GM23338 (cell line): Measurements from ENCODE around the gene SFSWAP.

Experiments
- CREB1 ChIP-seq: fragments of 250-450 bp; sonication (Bioruptor Pico); IDR thresholded peaks from 2 replicates; pipeline ENCODE4 v1.5.0; 2020; ENCODE audit warnings: low read depth, mild to moderate bottlenecking, moderate library complexity
- EZH2 ChIP-seq: fragments of 200-600 bp; sonication (generic); IDR thresholded peaks from one replicate; pipeline ENCODE4 v1.8.0; 2017; ENCODE audit warnings: antibody characterized with exemption, mild to moderate bottlenecking, low read depth; ENCODE audit not compliant: unreplicated experiment
- NANOG ChIP-seq: IDR thresholded peaks from 2 replicates; pipeline ENCODE4 v1.6.1; 2016; ENCODE audit warnings: antibody characterized with exemption, borderline replicate concordance
- POLR2AphosphoS5 ChIP-seq: IDR thresholded peaks from 2 replicates; pipeline ENCODE4 v1.6.1; 2016; ENCODE audit warnings: antibody characterized with exemption, low read depth
- TF ChIP-seq, protein P1 (sequence below), 2 experiments: fragments of 200-600 bp in 1 of 2; sonication (generic) in 1 of 2; conservative IDR thresholded peaks; 2 replicates each; pipeline versions ENCODE4 v1.5.1 to v1.6.1; 2016 to 2017; ENCODE audit warnings: antibody characterized with exemption in 2 of 2, low read depth in 2 of 2, mild to moderate bottlenecking in 2 of 2, moderate library complexity in 1 of 2

GRCh38 chr12:131793243-131794022 is 82.5 kb downstream of the SFSWAP start:
- TF ChIP-seq, protein P1, sequence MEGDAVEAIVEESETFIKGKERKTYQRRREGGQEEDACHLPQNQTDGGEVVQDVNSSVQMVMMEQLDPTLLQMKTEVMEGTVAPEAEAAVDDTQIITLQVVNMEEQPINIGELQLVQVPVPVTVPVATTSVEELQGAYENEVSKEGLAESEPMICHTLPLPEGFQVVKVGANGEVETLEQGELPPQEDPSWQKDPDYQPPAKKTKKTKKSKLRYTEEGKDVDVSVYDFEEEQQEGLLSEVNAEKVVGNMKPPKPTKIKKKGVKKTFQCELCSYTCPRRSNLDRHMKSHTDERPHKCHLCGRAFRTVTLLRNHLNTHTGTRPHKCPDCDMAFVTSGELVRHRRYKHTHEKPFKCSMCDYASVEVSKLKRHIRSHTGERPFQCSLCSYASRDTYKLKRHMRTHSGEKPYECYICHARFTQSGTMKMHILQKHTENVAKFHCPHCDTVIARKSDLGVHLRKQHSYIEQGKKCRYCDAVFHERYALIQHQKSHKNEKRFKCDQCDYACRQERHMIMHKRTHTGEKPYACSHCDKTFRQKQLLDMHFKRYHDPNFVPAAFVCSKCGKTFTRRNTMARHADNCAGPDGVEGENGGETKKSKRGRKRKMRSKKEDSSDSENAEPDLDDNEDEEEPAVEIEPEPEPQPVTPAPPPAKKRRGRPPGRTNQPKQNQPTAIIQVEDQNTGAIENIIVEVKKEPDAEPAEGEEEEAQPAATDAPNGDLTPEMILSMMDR (conservative IDR thresholded peaks at IDR 0.05; ENCODE audit: low read depth in 2 of 2) = no peak
- TF ChIP-seq POLR2AphosphoS5 (no peak), EZH2 (no peak), NANOG (no peak), CREB1 (CRISPR knock-in tag) (no peak)
